ENCODE results near the gene CTBP2. TPM values are rescaled to one million over a fixed set of nuclear protein-coding genes. Genes with fewer than 3 reads are reported as not detected.

Gene CTBP2
- total RNA-seq, 2 experiments from 2014 or later = 0.40 TPM; not detected in 1

- peaks cover 8% of the 10 kb centered on the region for H3K9me3 Mint-ChIP-seq
- H3K36me3 Mint-ChIP-seq (ENCODE audit: low read depth) = no peaks in the 10 kb centered on the region
- CTCF ChIA-PET = no interaction called here
Observed at GRCh38 chr10:125103466-125103865, 56.9 kb downstream of the CTBP2 start.

GRCh38 chr10:125102821-125103220 is 57.5 kb downstream of the CTBP2 start:
- no peak for DNase-seq
- Mint-ChIP-seq H3K27me3 (no peaks in the 10 kb centered on the region), H3K4me3 (no peak overlapping the region), H3K4me1 (no peaks in the 10 kb centered on the region), H3K9me3 (peaks cover 5% of the 10 kb centered on the region), H3K27ac (no peak overlapping the region), H3K36me3 (ENCODE audit: low read depth) (no peaks in the 10 kb centered on the region)
- CTCF ChIA-PET = interaction anchor here (0.9 kb wide), 1 partner anchor 9 kb away, joined by 3 read pairs; no protein-coding TSS in a partner anchor
- POLR2A ChIA-PET = no interaction called here

More at GRCh38 chr10:125103466-125103865, 56.9 kb downstream of the CTBP2 start:
- no peak overlapping the region for H3K4me3 Mint-ChIP-seq
- H3K27ac Mint-ChIP-seq = no peak overlapping the region
- no peaks in the 10 kb centered on the region for H3K27me3 Mint-ChIP-seq
- POLR2A ChIA-PET = no interaction called here
- no peak for DNase-seq
- H3K4me1 Mint-ChIP-seq = no peaks in the 10 kb centered on the region

GRCh38 chr10:125102246-125102645 is 58.1 kb downstream of the CTBP2 start:
- H3K9me3 Mint-ChIP-seq = peaks cover 1% of the 10 kb centered on the region
- POLR2A ChIA-PET = no interaction called here
- H3K27me3 Mint-ChIP-seq = no peaks in the 10 kb centered on the region
- no peak overlapping the region for H3K27ac Mint-ChIP-seq
- no peak for DNase-seq
- H3K4me1 Mint-ChIP-seq = no peaks in the 10 kb centered on the region
- H3K4me3 Mint-ChIP-seq = no peak overlapping the region
- CTCF ChIA-PET = interaction anchor here (0.9 kb wide), 1 partner anchor 9 kb away, joined by 3 read pairs; no protein-coding TSS in a partner anchor
- no peaks in the 10 kb centered on the region for H3K36me3 Mint-ChIP-seq (ENCODE audit: low read depth)

GRCh38 chr10:125101581-125101980 is 58.8 kb downstream of the CTBP2 start:
- no peak for DNase-seq
- no peaks in the 10 kb centered on the region for H3K36me3 Mint-ChIP-seq (ENCODE audit: low read depth)
- no peak overlapping the region for H3K4me3 Mint-ChIP-seq
- H3K4me1 Mint-ChIP-seq = no peaks in the 10 kb centered on the region
- no peaks in the 10 kb centered on the region for H3K27me3 Mint-ChIP-seq
- ChIA-PET POLR2A (no interaction called here), CTCF (no interaction called here)
- H3K9me3 Mint-ChIP-seq = no peaks in the 10 kb centered on the region
- H3K27ac Mint-ChIP-seq = no peak overlapping the region

- DNase-seq = no peak
- Mint-ChIP-seq H3K9me3 (no peaks in the 10 kb centered on the region), H3K4me1 (no peaks in the 10 kb centered on the region), H3K27me3 (no peaks in the 10 kb centered on the region), H3K4me3 (no peak overlapping the region), H3K27ac (no peak overlapping the region), H3K36me3 (ENCODE audit: low read depth) (no peaks in the 10 kb centered on the region)
- ChIA-PET CTCF (no interaction called here), POLR2A (no interaction called here)
Observed at GRCh38 chr10:125101049-125101448, 59.3 kb downstream of the CTBP2 start.

GRCh38 chr10:125097409-125098070 is 62.8 kb downstream of the CTBP2 start:
- no peaks in the 10 kb centered on the region for H3K27me3 Mint-ChIP-seq
- H3K36me3 Mint-ChIP-seq (ENCODE audit: low read depth) = no peaks in the 10 kb centered on the region
- ChIA-PET POLR2A (no interaction called here), CTCF (no interaction called here)
- no peaks in the 10 kb centered on the region for H3K4me1 Mint-ChIP-seq
- no peaks in the 10 kb centered on the region for H3K9me3 Mint-ChIP-seq
- no peak for DNase-seq
- H3K4me3 Mint-ChIP-seq = no peak overlapping the region
- H3K27ac Mint-ChIP-seq = no peak overlapping the region

- no peaks in the 10 kb centered on the region for H3K36me3 Mint-ChIP-seq (ENCODE audit: low read depth)
- no peak overlapping the region for H3K4me3 Mint-ChIP-seq
- no peak for DNase-seq
- ChIA-PET CTCF (no interaction called here), POLR2A (no interaction called here)
- H3K27ac Mint-ChIP-seq = no peak overlapping the region
- H3K4me1 Mint-ChIP-seq = no peaks in the 10 kb centered on the region
- H3K27me3 Mint-ChIP-seq = no peaks in the 10 kb centered on the region
- H3K9me3 Mint-ChIP-seq = no peaks in the 10 kb centered on the region
Observed at GRCh38 chr10:125096975-125097374, 63.4 kb downstream of the CTBP2 start.

- Mint-ChIP-seq H3K36me3 (ENCODE audit: low read depth) (no peaks in the 10 kb centered on the region), H3K4me3 (no peak overlapping the region), H3K27me3 (no peaks in the 10 kb centered on the region), H3K4me1 (no peaks in the 10 kb centered on the region), H3K9me3 (no peaks in the 10 kb centered on the region), H3K27ac (no peak overlapping the region)
- ChIA-PET POLR2A (interaction anchor here (0.6 kb wide), 1 partner anchor 13 kb away, joined by 3 read pairs; no protein-coding TSS in a partner anchor), CTCF (no interaction called here)
- DNase-seq = no peak
Observed at GRCh38 chr10:125096371-125096770, 64.0 kb downstream of the CTBP2 start.

- H3K4me1 Mint-ChIP-seq = no peaks in the 10 kb centered on the region
- ChIA-PET POLR2A (interaction anchor here (0.6 kb wide), 1 partner anchor 14 kb away, joined by 3 read pairs; no protein-coding TSS in a partner anchor), CTCF (no interaction called here)
Observed at GRCh38 chr10:125095776-125096175, 64.6 kb downstream of the CTBP2 start.

GRCh38 chr10:125095228-125095627 is 65.1 kb downstream of the CTBP2 start:
- H3K4me3 Mint-ChIP-seq = no peak overlapping the region
- DNase-seq = no peak
- no peaks in the 10 kb centered on the region for H3K9me3 Mint-ChIP-seq
- no peaks in the 10 kb centered on the region for H3K4me1 Mint-ChIP-seq
- peaks cover 2% of the 10 kb centered on the region for H3K27me3 Mint-ChIP-seq
- ChIA-PET CTCF (no interaction called here), POLR2A (no interaction called here)
- no peak overlapping the region for H3K27ac Mint-ChIP-seq
- no peaks in the 10 kb centered on the region for H3K36me3 Mint-ChIP-seq (ENCODE audit: low read depth)

More at GRCh38 chr10:125095776-125096175, 64.6 kb downstream of the CTBP2 start:
- no peak for DNase-seq
- H3K4me3 Mint-ChIP-seq = no peak overlapping the region
- no peaks in the 10 kb centered on the region for H3K9me3 Mint-ChIP-seq
- H3K27me3 Mint-ChIP-seq = peaks cover 2% of the 10 kb centered on the region
- H3K27ac Mint-ChIP-seq = no peak overlapping the region
- no peaks in the 10 kb centered on the region for H3K36me3 Mint-ChIP-seq (ENCODE audit: low read depth)

GRCh38 chr10:125094806-125095205 is 65.6 kb downstream of the CTBP2 start:
- Mint-ChIP-seq H3K9me3 (no peaks in the 10 kb centered on the region), H3K36me3 (ENCODE audit: low read depth) (no peaks in the 10 kb centered on the region), H3K4me1 (no peaks in the 10 kb centered on the region), H3K27ac (no peak overlapping the region), H3K27me3 (peaks cover 2% of the 10 kb centered on the region), H3K4me3 (no peak overlapping the region)
- CTCF ChIA-PET = no interaction called here
- no peak for DNase-seq
- POLR2A ChIA-PET = no interaction called here

- ChIA-PET CTCF (no interaction called here), POLR2A (no interaction called here)
- H3K4me1 Mint-ChIP-seq = no peaks in the 10 kb centered on the region
- no peaks in the 10 kb centered on the region for H3K36me3 Mint-ChIP-seq (ENCODE audit: low read depth)
- no peak overlapping the region for H3K27ac Mint-ChIP-seq
- no peak overlapping the region for H3K4me3 Mint-ChIP-seq
- peaks cover 2% of the 10 kb centered on the region for H3K27me3 Mint-ChIP-seq
- DNase-seq = no peak
- H3K9me3 Mint-ChIP-seq = no peaks in the 10 kb centered on the region
Observed at GRCh38 chr10:125093974-125094705, 66.2 kb downstream of the CTBP2 start.

GRCh38 chr10:125093199-125093973 is 67.0 kb downstream of the CTBP2 start:
- CTCF ChIA-PET = no interaction called here
- Mint-ChIP-seq H3K9me3 (no peaks in the 10 kb centered on the region), H3K27me3 (peaks cover 2% of the 10 kb centered on the region), H3K36me3 (ENCODE audit: low read depth) (no peaks in the 10 kb centered on the region), H3K27ac (no peak overlapping the region), H3K4me3 (no peak overlapping the region), H3K4me1 (no peaks in the 10 kb centered on the region)
- POLR2A ChIA-PET = no interaction called here
- DNase-seq = no peak

All from activated CD4-positive, alpha-beta T cell treated with anti-CD3 and anti-CD28 coated beads, Interleukin-2, amount 10 ng/mL, durations not matched to agents 7 days and 5 days (primary cell).